Stimulated activated CD8-positive, alpha-beta memory T cell treated with anti-CD3 and anti-CD28 coated beads, Interleukin-15, amount 100 ng/mL, for 48 hours (primary cell): ENCODE measurements around the gene IZUMO4.
"Not testable (repeated sequence)": the region's sequence is repeated elsewhere in the genome, so short reads cannot be mapped to it uniquely, and the experiment has no call there.

ENCODE experiments used
- DNase-seq, 2 donors: peaks; one replicate each; pipeline ENCODE4 v3.0.0-alpha.2; 2020; ENCODE audit warnings: low read depth in 2 of 2

Gene IZUMO4

GRCh38 chr19:2122982-2123381 is 26.3 kb downstream of the IZUMO4 start:
- no peak for DNase-seq

GRCh38 chr19:2123682-2124387 is 27.1 kb downstream of the IZUMO4 start:
- no peak for DNase-seq

- no peak for DNase-seq
Measured at GRCh38 chr19:2126879-2127518, 30.3 kb downstream of the IZUMO4 start.

- no peak for DNase-seq
Measured at GRCh38 chr19:2127758-2128157, 31.0 kb downstream of the IZUMO4 start.

- DNase-seq, result not testable (repeated sequence)
Measured at GRCh38 chr19:2128252-2128651, 31.5 kb downstream of the IZUMO4 start.

- DNase-seq, result no peak
Measured at GRCh38 chr19:2129022-2129421, 32.3 kb downstream of the IZUMO4 start.

- DNase-seq, result no peak
Measured at GRCh38 chr19:2129486-2129885, 32.8 kb downstream of the IZUMO4 start.

GRCh38 chr19:2129892-2130770 is 33.4 kb downstream of the IZUMO4 start:
- no peak for DNase-seq

- DNase-seq, result not testable (repeated sequence)
Measured at GRCh38 chr19:2131012-2131975, 34.6 kb downstream of the IZUMO4 start.

- no peak for DNase-seq
Measured at GRCh38 chr19:2132191-2132590, 35.5 kb downstream of the IZUMO4 start.

GRCh38 chr19:2132731-2133490 is 36.2 kb downstream of the IZUMO4 start:
- DNase-seq, result no peak

GRCh38 chr19:2135474-2136402 is 39.0 kb downstream of the IZUMO4 start:
- no peak for DNase-seq

GRCh38 chr19:2136796-2137195 is 40.1 kb downstream of the IZUMO4 start:
- DNase-seq, result no peak

- no peak for DNase-seq
Measured at GRCh38 chr19:2138061-2138728, 41.5 kb downstream of the IZUMO4 start.

GRCh38 chr19:2139385-2140137 is 42.8 kb downstream of the IZUMO4 start:
- no peak for DNase-seq

GRCh38 chr19:2140138-2140569 is 43.4 kb downstream of the IZUMO4 start:
- DNase-seq, result no peak

GRCh38 chr19:2142173-2142829 is 45.6 kb downstream of the IZUMO4 start:
- no peak for DNase-seq

GRCh38 chr19:2144190-2144589 is 47.5 kb downstream of the IZUMO4 start:
- no peak for DNase-seq
